Measurements from ENCODE around the gene ZSWIM6.

Gene ZSWIM6

DNA sequence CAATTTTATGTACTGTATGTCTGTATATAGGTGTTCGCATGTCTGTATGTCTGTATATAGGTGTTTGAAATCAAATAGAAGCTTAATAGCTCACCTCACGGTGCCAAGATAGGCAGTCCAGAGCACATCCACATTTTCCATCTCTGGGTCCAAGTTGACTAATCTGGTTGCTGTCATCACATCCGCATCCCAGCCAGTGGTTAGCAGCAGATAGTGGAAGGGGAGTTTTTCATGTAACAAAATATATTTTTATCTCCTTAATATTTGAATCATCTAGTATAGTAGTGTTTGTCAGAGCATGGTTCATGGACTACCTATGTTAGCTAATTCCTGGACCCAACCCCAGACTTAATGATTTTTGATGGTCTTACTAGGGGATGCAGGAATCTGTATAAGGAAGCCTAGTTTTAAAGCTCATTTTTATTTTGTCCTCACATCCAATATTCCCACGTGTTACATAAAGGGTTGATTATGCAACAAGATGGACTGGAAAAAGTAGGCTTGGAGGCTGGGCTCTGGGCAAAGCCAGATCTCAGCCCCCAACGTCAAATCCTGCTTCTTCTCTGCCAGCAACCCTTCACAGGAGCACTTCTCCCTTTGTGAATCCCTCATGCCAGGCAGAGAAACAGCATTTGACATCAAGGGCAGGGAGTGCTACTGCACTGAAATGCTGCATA is 219.7 kb downstream of the ZSWIM6 start:
- no peak for TF ChIP-seq CTCF (IDR thresholded peaks at IDR 0.05; ENCODE audit: extremely low read depth, missing control alignments)
- no peak for DNase-seq (ENCODE audit: low spot score)

DNA sequence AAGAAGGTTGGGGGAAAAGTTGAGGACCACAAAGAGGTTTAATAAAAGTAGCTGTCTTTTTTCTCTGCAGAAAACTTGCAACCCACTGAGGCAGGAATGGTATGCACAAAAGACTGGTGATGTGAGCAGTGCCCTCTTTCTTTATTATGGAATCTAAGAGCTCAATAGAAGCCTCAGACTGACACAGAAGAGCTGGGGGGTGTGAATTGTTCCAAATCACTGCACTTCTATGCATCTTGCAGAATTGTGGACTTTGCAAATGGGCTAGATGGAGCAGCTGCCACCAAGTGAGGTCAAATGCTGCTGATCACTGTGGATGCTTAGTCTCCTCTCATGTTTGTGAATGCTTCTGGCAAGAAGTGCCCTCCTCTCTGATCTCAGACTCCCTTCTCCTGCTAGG is 227.1 kb downstream of the ZSWIM6 start:
- DNase-seq (ENCODE audit: low spot score) = no peak
- TF ChIP-seq CTCF (IDR thresholded peaks at IDR 0.05; ENCODE audit: extremely low read depth, missing control alignments) = no peak

GRCh38 chr5:61559722-61560121 is 227.7 kb downstream of the ZSWIM6 start:
- no peak for DNase-seq (ENCODE audit: low spot score)
- no peak for TF ChIP-seq CTCF (IDR thresholded peaks at IDR 0.05; ENCODE audit: extremely low read depth, missing control alignments)

GRCh38 chr5:61563401-61563800 is 231.3 kb downstream of the ZSWIM6 start:
- no peak for TF ChIP-seq CTCF (IDR thresholded peaks at IDR 0.05; ENCODE audit: extremely low read depth, missing control alignments)

DNA sequence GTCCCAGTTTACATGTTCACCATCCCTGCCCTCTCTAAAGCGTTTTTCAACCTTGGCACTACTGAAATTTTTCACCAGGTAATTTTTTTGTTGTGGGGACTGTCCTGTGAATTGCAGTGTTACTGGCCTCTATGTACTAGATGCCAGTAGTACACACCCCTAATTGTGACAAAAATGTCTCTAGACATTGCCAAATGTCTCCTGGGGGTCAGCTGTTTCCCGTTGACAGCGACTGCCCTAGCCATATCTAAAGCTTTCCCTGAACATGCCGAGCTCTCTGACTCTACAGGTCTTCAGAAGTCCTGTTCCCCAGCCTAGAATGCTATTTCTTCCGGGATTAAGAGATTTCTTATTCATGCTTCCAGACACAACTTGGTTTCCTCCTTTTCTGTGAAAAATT is 235.3 kb downstream of the ZSWIM6 start:
- DNase-seq (ENCODE audit: low spot score) = no peak
- no peak for TF ChIP-seq CTCF (IDR thresholded peaks at IDR 0.05; ENCODE audit: extremely low read depth, missing control alignments)

More at GRCh38 chr5:61563401-61563800, 231.3 kb downstream of the ZSWIM6 start:
- DNase-seq (ENCODE audit: low spot score) = no peak

- TF ChIP-seq CTCF (IDR thresholded peaks at IDR 0.05; ENCODE audit: extremely low read depth, missing control alignments) = no peak
- no peak for DNase-seq (ENCODE audit: low spot score)
Measured at GRCh38 chr5:61569353-61569752, 237.3 kb downstream of the ZSWIM6 start.

DNA sequence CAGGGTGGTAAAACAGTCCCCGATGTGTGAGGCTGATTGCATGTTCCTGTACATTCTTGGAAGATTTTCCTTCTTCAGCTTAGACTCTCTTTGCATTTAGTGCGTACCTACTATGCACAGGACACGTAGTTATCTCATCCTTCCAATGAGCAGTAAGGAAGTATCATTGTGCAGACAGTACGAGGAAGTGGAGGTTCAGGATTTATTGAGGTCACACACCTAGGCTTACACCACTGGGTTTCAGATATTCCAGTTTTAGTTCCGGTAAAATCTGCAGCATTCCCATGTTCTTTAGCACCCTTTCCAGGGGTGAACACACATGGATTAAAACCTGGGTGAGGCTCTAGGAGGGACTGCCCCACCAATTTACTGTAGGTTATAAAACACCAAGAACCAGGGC is 238.7 kb downstream of the ZSWIM6 start:
- TF ChIP-seq CTCF (IDR thresholded peaks at IDR 0.05; ENCODE audit: extremely low read depth, missing control alignments) = no peak
- DNase-seq (ENCODE audit: low spot score) = no peak
